ENCODE data around the gene CROCC. TPM values are rescaled to one million over a fixed set of nuclear protein-coding genes. Genes with fewer than 3 reads are reported as not detected.

The CROCC gene
- total RNA-seq, 2 experiments from 2014 or later: 36.3 to 54.1 TPM

DNA sequence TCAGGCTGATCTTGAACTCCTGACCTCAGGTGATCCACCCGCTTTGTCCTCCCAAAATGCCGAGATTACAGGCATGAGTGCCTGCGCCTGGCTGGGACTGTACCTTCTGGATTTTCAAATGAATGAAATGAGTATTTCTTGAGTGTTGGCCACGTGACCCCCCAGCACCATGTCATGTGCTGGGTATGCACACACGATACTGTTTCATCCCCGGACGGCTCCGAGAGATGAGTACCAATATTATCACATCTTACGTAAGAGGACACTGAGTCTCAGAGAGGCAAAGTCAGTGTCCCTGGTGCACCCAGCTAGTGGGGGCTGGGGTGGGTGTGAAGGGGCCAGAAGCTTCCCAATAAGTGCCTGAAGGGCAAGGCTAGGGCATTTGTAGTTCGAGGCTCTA, 780 bp upstream of the CROCC start:
- Histone ChIP-seq H4K20me1 (ENCODE audit: insufficient read depth, low read length) (no peaks in the 10 kb centered on the region), H2AFZ (ENCODE audit: low read length) (peak overlapping the region; percentile 85; the same call in 1 of the 2 replicates), H3K9me3 (ENCODE audit: low read length) (no peaks in the 10 kb centered on the region), H3K36me3 (ENCODE audit: insufficient read depth, low read length) (no peaks in the 10 kb centered on the region), H3K4me3 (ENCODE audit: low read depth, low read length, poor library complexity, severe bottlenecking) (peak overlapping the region; percentile 76), H3K79me2 (ENCODE audit: insufficient read depth, low read depth, low read length) (no peaks in the 10 kb centered on the region), H3K4me2 (ENCODE audit: low read length) (peak overlapping the region; percentile 88), H3K27ac (ENCODE audit: low read depth, low read length, poor library complexity, severe bottlenecking) (no peak overlapping the region), H3K9me2 (ENCODE audit: insufficient read depth, low read length) (no peaks in the 10 kb centered on the region), H3K4me1 (ENCODE audit: insufficient read depth, low read length, poor library complexity, severe bottlenecking) (peaks cover 17% of the 10 kb centered on the region)
- POLR2A ChIA-PET: interaction anchor here (0.7 kb wide), 1 partner anchor 1501 kb away, joined by 3 read pairs; no protein-coding TSS in a partner anchor
- no TSS peak for BruUV-seq (replicated peaks)
- no peak for DNase-seq (ENCODE audit: low spot score)
- TF ChIP-seq, protein P1, sequence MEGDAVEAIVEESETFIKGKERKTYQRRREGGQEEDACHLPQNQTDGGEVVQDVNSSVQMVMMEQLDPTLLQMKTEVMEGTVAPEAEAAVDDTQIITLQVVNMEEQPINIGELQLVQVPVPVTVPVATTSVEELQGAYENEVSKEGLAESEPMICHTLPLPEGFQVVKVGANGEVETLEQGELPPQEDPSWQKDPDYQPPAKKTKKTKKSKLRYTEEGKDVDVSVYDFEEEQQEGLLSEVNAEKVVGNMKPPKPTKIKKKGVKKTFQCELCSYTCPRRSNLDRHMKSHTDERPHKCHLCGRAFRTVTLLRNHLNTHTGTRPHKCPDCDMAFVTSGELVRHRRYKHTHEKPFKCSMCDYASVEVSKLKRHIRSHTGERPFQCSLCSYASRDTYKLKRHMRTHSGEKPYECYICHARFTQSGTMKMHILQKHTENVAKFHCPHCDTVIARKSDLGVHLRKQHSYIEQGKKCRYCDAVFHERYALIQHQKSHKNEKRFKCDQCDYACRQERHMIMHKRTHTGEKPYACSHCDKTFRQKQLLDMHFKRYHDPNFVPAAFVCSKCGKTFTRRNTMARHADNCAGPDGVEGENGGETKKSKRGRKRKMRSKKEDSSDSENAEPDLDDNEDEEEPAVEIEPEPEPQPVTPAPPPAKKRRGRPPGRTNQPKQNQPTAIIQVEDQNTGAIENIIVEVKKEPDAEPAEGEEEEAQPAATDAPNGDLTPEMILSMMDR (conservative IDR thresholded peaks at IDR 0.05; ENCODE audit: low read length): no peak
- no peak for TF ChIP-seq EZH2phosphoT487 (IDR thresholded peaks at IDR 0.05; ENCODE audit: borderline replicate concordance, low read depth, low read length)
- intact Hi-C loops (cut with micrococcal nuclease; ENCODE audit: unreplicated experiment): loop anchor here (2.0 kb wide), 1 partner anchor 40 kb away; no protein-coding TSS in a partner anchor
- CTCF ChIA-PET (ENCODE audit: unreplicated experiment): no interaction called here

DNA sequence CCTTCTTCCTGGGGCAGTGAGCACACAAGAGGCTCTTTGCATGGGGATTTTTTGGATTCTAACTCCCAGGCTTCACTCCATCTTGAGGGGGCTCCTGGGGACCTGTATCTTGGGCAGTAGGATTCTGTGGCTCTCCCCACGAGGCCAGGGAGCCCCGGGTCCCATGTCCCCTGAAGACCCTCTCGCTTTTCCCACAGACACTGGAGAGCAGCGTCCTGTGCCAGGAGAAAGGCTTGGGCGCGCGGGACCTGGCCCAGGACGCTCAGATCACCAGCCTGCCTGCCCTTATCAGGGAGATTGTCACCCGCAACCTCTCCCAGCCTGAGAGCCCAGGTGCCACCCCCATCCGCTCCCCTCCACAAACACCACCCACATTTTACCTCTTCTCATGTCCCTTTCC, 735 bp downstream of the CROCC start:
- no peak for TF ChIP-seq EZH2phosphoT487 (IDR thresholded peaks at IDR 0.05; ENCODE audit: borderline replicate concordance, low read depth, low read length)
- TF ChIP-seq, protein P1 (conservative IDR thresholded peaks at IDR 0.05; ENCODE audit: low read length): no peak
- ChIA-PET POLR2A (interaction anchor here (1.1 kb wide), 1 partner anchor 19 kb away, joined by 3 read pairs; no protein-coding TSS in a partner anchor), CTCF (ENCODE audit: unreplicated experiment) (interaction anchor here (0.7 kb wide), 1 partner anchor 39 kb away, joined by 5 read pairs; no protein-coding TSS in a partner anchor)

DNA sequence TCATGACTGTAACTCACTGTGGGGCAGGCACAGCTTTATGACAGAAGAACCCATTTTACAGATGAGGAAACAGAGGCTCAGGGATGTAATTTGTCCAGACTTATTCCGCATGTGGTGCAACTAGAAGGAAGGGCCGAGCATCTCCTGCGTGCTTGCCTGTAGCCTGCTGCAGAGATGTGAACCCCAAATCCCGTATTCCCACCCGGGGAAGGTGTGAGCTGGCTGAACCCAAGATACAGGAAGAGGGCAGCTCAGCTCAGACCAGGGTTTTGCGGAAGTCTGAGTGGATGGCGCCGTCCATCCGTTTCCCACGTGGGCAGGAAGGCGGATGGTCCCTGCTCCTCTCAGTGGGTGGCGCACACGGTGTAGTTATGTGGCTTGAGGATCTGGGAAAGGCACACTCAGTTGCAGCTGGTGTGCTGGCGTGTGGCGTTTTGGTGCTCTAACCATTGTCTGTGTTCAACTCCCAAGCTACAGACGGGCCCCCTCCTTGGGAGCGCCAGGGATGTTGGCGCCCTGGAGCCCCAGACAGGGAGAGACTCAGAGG, 1.2 kb downstream of the CROCC start:
- no peak for TF ChIP-seq EZH2phosphoT487 (IDR thresholded peaks at IDR 0.05; ENCODE audit: borderline replicate concordance, low read depth, low read length)
- TF ChIP-seq, protein P1 (conservative IDR thresholded peaks at IDR 0.05; ENCODE audit: low read length): no peak
- no TSS peak for BruUV-seq (replicated peaks)

More for the DNA sequence above, 735 bp downstream of the CROCC start:
- intact Hi-C loops (cut with micrococcal nuclease; ENCODE audit: unreplicated experiment): no loop called here
- Histone ChIP-seq H3K4me3 (ENCODE audit: low read depth, low read length, poor library complexity, severe bottlenecking) (peak overlapping the region; percentile 76), H3K27ac (ENCODE audit: low read depth, low read length, poor library complexity, severe bottlenecking) (no peak overlapping the region), H3K9me2 (ENCODE audit: insufficient read depth, low read length) (no peaks in the 10 kb centered on the region), H3K4me1 (ENCODE audit: insufficient read depth, low read length, poor library complexity, severe bottlenecking) (peaks cover 17% of the 10 kb centered on the region), H3K9me3 (ENCODE audit: low read length) (no peaks in the 10 kb centered on the region), H3K36me3 (ENCODE audit: insufficient read depth, low read length) (no peaks in the 10 kb centered on the region), H3K79me2 (ENCODE audit: insufficient read depth, low read depth, low read length) (no peaks in the 10 kb centered on the region), H4K20me1 (ENCODE audit: insufficient read depth, low read length) (no peaks in the 10 kb centered on the region), H3K4me2 (ENCODE audit: low read length) (peak overlapping the region; percentile 88), H2AFZ (ENCODE audit: low read length) (peak overlapping the region; percentile 85; the same call in 1 of the 2 replicates)
- BruUV-seq (replicated peaks): no TSS peak
- DNase-seq (ENCODE audit: low spot score): no peak

More for the DNA sequence above, 1.2 kb downstream of the CROCC start:
- Histone ChIP-seq H3K9me3 (ENCODE audit: low read length) (no peaks in the 10 kb centered on the region), H3K4me2 (ENCODE audit: low read length) (peak overlapping the region; percentile 88), H3K36me3 (ENCODE audit: insufficient read depth, low read length) (no peaks in the 10 kb centered on the region), H3K79me2 (ENCODE audit: insufficient read depth, low read depth, low read length) (no peaks in the 10 kb centered on the region), H4K20me1 (ENCODE audit: insufficient read depth, low read length) (no peaks in the 10 kb centered on the region), H2AFZ (ENCODE audit: low read length) (no peak overlapping the region), H3K9me2 (ENCODE audit: insufficient read depth, low read length) (no peaks in the 10 kb centered on the region), H3K27ac (ENCODE audit: low read depth, low read length, poor library complexity, severe bottlenecking) (no peak overlapping the region), H3K4me3 (ENCODE audit: low read depth, low read length, poor library complexity, severe bottlenecking) (peak overlapping the region; percentile 76), H3K4me1 (ENCODE audit: insufficient read depth, low read length, poor library complexity, severe bottlenecking) (peaks cover 17% of the 10 kb centered on the region)
- intact Hi-C loops (cut with micrococcal nuclease; ENCODE audit: unreplicated experiment): no loop called here
- DNase-seq (ENCODE audit: low spot score): no peak
- CTCF ChIA-PET (ENCODE audit: unreplicated experiment): no interaction called here
- POLR2A ChIA-PET: interaction anchor here (0.6 kb wide), 1 partner anchor 7 kb away, joined by 3 read pairs; no protein-coding TSS in a partner anchor
